HG03196 (cell line): ENCODE results near the gene CACNA1C.

Experiments used
- ATAC-seq: cut with Tn5 transposase; IDR thresholded peaks from one replicate; pipeline ENCODE4 v1.9.1; 2021; ENCODE audit not compliant: unreplicated experiment

The CACNA1C gene

GRCh38 chr12:2137711-2138110, 84.9 kb downstream of the CACNA1C start:
- no peak for ATAC-seq

GRCh38 chr12:2138294-2138693, 85.5 kb downstream of the CACNA1C start:
- no peak for ATAC-seq

DNA sequence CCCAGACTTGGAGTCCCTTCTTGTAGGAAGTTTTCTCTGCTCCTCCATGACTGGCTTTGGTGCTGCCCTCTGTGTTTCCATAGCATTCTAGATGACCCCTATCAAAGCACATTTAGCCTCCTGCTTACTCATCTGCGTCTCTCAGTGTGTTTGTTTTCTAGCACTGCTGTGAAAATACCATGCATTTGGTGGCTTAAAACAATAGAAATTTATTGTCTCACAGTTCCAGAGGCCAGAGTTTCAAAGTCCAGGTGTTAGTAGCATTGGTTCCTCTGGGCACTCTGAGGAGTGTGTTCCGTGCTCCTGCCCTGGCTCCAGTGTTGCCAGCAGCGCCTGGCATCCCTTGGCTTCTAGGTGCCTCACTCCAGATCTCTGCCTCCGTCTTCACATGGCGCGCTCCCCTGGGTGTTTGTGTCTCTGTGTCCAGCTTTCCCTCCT, 86.1 kb downstream of the CACNA1C start:
- ATAC-seq, result no peak

DNA sequence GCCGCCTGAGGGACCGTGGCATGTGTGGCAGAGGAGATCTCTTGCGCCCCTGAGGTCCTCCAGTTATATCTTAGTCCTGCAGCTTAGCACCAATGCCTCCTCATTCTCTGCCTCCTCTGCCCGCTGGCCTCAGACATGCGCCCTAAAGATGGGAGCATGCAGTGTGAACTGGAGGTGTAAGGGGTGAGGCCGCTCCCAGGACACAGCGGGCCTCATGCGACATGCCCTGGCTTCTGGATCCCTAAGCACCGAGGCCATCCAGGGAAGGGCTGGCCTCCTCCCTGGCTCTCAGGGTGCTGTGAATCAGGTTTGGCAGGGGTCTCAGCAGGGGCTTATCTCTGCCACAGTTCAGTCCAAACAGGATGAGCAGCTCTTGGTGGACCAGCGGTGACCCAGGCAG, 86.9 kb downstream of the CACNA1C start:
- no peak for ATAC-seq

DNA sequence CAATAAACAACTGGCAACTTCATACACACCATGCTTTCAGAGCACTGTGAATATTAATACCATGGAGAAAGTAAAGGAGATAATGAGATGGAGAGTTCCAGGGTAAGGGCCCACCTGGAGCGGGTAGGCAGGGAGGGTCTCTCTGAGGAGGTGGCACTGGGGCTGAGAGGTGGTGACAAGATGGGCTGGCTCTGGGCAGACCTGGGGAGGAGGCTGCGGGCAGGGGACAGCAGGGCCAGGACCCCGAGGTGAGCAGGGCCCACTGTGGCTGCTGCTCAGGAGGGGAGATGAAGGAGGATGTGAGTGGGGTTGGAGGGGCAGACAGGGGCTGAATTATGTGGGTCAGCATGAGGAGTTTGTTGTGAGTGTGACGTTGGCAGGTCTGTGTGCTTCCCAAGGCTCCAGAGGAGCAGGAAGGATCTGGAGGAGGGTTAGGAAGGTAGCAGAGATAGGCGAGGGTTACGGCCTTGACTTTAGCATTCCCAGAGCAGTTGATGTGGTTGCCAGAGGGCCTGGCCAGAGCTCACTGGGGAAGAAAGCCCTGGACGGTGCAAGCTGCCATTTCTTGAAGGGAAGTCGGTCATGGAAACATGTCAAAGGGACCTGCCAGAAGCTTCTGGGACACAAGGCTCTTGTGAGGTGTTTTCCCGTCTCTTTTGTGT, 88.2 kb downstream of the CACNA1C start:
- ATAC-seq, result no peak

DNA sequence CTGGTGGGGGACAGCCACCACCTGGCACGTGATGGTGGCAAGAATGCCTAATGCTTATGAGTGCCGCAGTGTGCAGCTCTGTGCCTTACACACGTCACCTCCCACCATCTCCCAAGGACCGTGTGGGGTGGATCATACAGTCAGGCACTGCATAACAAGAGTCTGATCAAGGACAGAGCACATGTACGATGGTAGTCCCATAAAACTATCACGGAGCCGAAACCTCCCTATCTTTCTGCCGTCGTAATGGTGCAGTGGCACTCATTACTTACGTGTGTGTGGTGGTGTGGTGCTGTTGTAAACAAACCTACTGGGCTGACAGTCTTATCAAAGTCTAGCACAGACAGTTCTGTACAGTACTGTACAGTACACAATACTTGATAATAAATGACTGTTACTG, 89.3 kb downstream of the CACNA1C start:
- no peak for ATAC-seq

- no peak for ATAC-seq
Measured at GRCh38 chr12:2144951-2145350, 92.2 kb downstream of the CACNA1C start.

GRCh38 chr12:2145433-2145998, 92.7 kb downstream of the CACNA1C start:
- no peak for ATAC-seq

DNA sequence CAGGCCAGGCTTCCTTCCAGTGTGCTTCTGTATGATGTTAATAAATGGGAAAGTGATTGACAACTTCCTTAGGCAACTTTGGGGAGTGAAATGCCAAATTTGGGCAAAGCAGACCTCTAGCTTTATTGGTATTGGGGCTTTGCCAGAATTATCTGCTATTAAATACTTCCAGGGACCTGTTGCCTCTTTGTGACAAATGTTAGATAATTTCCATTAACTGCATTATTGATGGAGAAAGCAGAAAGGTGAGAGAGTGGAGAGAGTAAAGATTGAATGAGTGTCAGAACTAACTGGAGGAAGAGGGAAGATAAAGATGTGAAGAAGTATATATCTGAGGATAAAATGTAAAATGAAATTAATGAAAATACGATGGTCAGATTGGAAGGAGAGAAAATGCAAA, 94.5 kb downstream of the CACNA1C start:
- ATAC-seq, result no peak

- no peak for ATAC-seq
Measured at GRCh38 chr12:2149091-2149490, 96.3 kb downstream of the CACNA1C start.

DNA sequence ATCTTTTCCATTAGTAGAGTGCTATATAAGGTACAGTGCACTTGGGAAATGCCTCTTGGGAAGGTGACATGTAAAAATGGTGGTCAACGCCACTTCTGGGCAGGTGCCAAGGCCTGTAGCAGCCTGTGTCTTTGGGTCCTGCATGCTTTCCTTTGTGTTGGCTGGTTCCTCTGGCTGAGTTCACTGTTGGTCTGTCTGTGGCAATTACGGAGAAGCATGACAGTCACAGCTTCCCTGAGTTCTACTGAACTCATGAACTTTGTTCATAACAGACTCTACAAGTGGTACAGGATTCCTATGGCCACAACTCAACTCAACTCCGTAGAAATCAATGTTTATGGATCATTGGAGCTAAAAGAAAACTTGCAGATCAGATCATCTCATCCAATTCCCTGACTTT, 98.0 kb downstream of the CACNA1C start:
- no peak for ATAC-seq

- no peak for ATAC-seq
Measured at GRCh38 chr12:2151391-2151790, 98.6 kb downstream of the CACNA1C start.

DNA sequence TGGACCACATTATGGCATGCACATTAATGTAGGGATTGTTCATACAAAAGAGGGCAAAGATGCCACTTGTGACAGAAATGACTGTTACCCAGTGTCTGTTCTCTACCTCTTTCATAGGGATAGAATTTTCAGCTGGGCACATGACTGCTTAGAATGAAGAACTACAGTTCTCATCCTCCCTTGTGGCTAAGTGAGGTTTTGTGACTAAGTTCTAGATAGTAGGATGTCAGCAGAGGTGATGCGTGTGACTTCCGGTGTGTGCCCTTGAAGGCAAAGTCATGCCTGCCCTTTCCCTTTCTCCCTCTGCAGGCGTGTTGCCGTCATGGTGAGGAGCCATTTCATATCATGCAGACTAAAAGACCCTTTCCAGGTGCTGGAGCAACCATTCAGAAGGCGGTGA, 99.3 kb downstream of the CACNA1C start:
- ATAC-seq, result no peak

DNA sequence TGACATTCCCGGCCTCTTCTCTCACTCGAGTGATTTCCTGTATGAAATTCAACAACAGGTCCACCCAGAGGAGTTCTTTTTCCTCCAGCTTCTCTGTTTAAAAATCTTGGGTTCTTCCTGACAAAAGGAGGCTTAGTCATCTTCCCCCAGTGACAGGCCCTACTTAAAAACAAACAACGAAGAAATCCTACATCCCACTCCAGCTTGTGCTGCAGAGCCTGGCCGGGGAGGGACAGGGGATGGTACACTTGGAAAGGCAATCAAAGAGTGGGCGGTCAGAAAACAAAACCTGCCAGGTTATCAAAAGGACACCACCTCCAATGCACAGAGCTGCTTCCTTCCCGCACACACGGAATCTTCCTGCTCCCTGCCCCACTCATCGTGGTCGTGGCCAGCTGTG, 101.3 kb downstream of the CACNA1C start:
- no peak for ATAC-seq

- no peak for ATAC-seq
Measured at GRCh38 chr12:2154521-2154920, 101.7 kb downstream of the CACNA1C start.

DNA sequence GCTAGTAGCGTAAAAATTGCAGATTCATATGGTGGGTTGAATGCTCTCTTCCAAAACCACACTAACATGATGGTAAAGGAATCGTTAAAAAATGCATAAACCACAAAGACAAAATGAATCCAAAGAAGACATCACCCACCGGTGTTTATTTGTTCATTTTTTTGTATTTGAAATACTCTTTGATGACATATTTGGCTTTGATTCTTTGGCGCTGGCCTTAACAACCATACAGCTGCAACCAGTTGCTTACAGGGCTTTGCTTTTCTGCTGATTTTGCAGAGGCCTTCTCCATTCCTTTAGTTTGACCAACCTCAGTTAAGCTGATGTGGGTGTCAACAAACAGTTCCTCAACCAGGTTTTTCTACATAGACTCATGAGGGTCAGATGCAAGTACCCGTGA, 103.5 kb downstream of the CACNA1C start:
- ATAC-seq, result no peak

DNA sequence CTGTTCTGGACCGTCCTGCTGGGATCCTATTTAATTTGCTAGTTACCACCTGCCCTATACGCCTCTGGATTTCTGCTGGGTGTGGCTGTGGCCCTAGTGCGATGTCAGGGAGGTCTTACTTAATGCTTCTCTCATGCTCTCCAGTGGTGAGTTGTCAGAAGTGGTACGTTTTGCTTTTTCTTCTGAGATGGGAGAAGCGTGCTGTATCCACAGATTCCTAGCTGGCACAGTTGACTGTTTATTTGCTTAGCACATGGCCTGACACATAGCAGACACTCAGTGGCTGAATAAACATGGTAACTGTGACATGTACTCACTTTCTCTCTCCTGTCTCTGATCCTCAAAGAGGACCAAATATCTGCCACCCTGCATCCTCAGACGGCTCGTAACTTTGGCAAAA, 107.3 kb downstream of the CACNA1C start:
- no peak for ATAC-seq

DNA sequence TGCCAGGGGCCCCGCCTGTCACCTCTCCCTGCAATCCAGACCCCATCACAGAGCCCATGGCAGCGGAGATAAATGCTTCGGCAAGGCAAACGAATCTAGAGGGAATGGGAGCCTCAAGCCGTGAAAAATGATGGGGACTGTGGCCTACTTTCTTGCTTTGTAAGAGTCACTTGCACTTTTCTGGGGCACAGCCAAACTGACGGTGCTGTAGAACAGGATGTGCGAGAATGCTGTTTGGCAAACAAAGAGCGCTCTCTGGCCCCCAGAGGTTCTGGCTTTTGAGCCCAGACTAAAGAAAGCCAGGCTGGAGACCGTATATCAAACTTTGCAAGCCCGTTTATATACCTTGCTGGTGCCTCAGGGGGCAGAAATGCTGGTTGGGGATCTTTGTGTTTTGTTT, 108.7 kb downstream of the CACNA1C start:
- no peak for ATAC-seq

GRCh38 chr12:2163177-2163941, 110.6 kb downstream of the CACNA1C start:
- no peak for ATAC-seq

- no peak for ATAC-seq
Measured at GRCh38 chr12:2165021-2165420, 112.2 kb downstream of the CACNA1C start.

- no peak for ATAC-seq
Measured at GRCh38 chr12:2165927-2166326, 113.1 kb downstream of the CACNA1C start.

DNA sequence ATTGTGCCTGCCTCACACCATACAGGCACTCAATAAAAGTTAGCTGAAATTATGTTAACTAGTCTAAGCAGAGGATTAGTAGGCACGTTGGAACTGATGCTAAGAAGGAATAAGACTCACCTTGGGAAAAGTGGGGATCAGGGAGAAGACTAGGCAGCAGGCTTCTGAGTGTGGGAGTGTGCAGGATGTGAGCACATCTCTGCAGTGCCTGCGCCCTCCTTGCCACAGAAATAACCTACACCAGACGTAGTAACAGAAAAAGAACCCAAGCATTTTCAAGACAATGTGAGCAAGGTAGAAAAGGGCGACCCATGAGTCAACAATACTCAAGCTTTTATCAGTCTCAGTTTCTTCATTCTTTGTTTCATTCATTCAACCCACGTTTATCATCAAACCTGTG, 113.9 kb downstream of the CACNA1C start:
- ATAC-seq, result no peak
